GM19467 (cell line): ENCODE measurements around the gene GNG12.
"Not testable (repeated sequence)": the region's sequence is repeated elsewhere in the genome, so short reads cannot be mapped to it uniquely, and the experiment has no call there.

Experiments
- ATAC-seq: cut with Tn5 transposase; IDR thresholded peaks from one replicate; pipeline ENCODE4 v1.9.1; 2021; ENCODE audit warnings: mild to moderate bottlenecking, moderate library complexity; ENCODE audit not compliant: unreplicated experiment

The GNG12 gene

DNA sequence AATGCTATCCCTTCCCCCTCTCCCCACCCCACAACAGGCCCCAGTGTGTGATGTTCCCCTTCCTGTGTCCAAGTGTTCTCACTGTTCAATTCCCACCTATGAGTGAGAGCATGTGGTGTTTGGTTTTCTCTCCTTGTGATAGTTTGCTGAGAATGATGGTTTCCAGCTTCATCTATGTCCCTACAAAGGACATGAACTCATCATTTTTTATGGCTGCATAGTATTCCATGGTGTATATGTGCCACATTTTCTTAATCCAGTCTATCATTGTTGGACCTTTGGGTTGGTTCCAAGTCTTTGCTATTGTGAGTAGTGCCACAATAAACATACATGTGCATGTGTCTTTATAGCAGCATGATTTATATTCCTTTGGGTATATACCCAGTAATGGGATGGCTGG, 168.0 kb downstream of the GNG12 start:
- not testable (repeated sequence) for ATAC-seq

DNA sequence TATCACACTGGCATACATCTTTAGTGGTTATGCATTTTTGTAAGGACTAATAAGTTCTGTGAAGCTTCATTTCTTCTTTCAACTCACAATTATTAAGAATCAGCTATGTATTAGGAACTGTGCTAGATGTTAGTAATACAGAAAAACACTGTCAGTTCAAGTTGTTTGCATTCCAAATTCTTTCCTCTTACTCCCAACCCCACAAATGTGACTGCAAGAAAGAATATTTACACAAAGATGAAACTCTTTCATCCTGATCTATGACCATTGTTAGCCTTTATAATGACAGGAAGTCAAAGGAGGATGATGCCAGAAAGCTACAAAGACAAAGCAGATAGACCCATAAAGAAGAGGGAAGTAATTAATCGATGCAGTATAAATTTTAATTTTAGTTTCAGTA, 169.2 kb downstream of the GNG12 start:
- no peak for ATAC-seq

DNA sequence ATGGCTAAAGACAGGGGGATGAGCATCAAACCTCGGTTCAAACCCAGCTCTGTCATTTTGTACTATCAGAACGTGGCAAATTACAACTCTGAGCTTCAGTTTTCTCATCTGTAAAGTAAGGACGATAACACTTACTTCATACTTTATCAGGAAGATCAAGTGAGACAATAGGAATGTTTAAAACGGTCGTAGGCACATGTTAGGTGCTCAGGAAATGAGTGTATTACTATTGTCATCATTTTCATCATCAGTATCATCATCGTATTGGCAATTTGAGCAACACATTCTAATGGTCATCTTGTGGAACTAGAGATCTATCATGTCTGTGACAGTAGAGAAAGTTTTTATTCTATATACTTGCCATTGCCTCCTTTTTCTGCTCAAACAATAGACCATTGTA, 170.4 kb downstream of the GNG12 start:
- ATAC-seq = no peak

DNA sequence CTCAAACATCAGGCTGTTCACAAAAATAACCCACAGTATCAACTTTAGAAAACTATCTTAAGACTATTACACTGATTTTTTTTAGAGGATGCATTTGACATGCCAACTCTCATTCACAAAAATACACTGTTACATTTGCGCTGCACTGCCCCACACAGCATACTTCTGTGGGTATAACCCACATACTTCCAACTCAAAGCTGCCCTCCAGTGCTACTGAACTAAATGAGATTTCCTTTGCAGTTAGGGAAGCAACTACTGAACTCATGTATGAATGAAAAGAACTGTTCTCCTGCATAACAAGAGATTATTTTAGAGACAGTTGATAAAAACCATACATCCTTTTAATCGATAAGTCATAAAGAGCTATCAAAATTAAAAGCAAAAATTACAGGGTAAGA, 174.0 kb downstream of the GNG12 start:
- no peak for ATAC-seq

DNA sequence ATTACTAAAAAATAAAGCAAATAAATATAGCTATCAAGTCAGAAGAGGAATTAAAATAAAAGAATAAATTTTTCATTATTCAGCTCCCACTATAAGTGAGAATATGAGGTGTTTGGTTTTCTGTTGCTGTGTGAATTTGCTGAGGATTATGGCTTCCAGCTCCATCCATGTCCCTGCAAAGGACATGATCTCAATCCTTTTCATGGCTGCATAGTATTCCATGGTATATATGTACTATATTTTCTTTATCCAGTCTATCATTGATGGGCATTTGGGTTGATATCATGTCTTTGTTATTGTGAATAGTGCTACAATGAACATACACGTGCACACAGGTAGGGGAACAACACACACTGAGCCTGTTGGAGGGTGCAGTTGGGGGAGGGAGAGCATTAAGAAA, 176.1 kb downstream of the GNG12 start:
- ATAC-seq = not testable (repeated sequence)

DNA sequence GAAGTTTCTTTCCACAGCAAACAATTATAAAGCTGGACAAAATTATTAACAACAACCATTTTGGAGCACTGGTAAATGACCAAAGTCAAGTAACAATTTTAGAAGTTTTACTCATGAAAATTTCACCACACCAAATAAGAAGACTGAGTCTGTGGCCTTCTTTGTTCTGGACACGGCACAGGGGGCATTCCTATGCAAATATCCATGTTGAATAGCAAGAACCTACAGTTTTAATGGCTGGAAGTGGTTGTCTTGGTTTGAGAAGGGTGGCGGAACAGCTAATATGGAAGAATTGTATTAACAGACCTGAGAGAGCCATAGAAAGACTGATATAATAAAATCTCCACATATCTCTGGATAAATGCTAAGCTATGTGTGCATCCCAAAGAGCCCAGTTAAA, 177.7 kb downstream of the GNG12 start:
- no peak for ATAC-seq

DNA sequence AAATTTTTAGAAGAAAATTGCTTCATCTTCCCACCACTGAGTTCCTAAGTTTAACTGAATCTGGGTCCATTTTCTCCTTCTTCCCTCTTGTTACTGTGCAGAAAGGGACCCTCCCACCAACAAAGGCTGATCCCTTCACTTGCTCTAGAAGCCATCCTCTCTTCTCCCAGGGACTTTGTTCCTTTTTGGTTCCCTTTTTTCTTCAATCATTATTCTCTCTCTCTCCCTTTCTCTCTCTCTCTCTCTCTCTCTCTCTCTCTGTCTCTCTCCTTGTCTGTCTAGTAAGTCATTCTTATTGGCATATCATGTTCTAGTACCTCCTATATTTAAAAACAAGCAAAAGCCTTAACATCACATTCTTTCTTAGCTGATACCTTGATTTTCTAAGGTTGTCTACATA, 180.0 kb downstream of the GNG12 start:
- ATAC-seq = no peak

DNA sequence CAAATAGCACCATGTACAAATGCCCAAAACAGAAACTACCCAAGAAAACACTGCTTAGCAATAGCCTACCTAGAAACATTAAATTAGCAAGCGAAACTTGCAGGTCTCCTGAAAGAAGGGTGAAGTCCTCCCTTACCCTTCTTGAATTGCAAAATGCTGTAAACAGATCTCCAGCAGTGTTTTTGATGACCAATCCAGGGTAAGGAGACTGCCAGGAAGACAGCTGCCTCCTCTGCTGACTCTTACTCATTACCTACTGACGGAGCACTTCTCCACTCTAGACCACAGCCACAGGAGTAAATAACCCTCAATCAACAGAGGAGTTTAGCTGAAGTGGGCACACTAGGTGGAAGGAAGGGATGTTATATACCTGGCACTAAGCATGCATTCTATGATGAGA, 180.5 kb downstream of the GNG12 start:
- ATAC-seq = no peak
